Ovary (tissue), 9 donors: ENCODE measurements around the gene DSCAML1. TPM values are rescaled to one million over a fixed set of nuclear protein-coding genes. Genes with fewer than 3 reads are reported as not detected.

ENCODE experiments used
- DNase-seq, 5 donors: peaks; one replicate each; pipeline ENCODE4 v3.0.0-alpha.2; 2019 to 2020
- H3K27ac ChIP-seq, 2 donors: fragments of 200-600 bp; one replicate each; pipeline versions ENCODE4 v1.5.1 to v1.8.0; 2019 to 2022
- H3K27me3 ChIP-seq: fragments of 200-600 bp; one replicate; pipeline ENCODE4 v1.8.0; 2022
- H3K36me3 ChIP-seq: fragments of 200-600 bp; sonication (generic); one replicate; pipeline ENCODE4 v1.5.1; 2019
- H3K4me1 ChIP-seq: one replicate; pipeline ENCODE4 v1.8.1; 2013; ENCODE audit warnings: mild to moderate bottlenecking, moderate library complexity; ENCODE audit not compliant: insufficient read depth
- H3K4me3 ChIP-seq: fragments of 200-600 bp; sonication (generic); one replicate; pipeline ENCODE4 v1.5.1; 2017
- H3K9me3 ChIP-seq, 2 donors: fragments of 200-600 bp in 1 of 2; sonication (generic) in 1 of 2; one replicate each; pipeline versions ENCODE4 v1.5.1 to v1.8.1; 2013 to 2019; ENCODE audit warnings: mild to moderate bottlenecking in 1 of 2, moderate library complexity in 1 of 2
- CTCF ChIP-seq, 3 donors: fragments of 450-650 bp in 2 of 3; fragments of 200-600 bp in 1 of 3; IDR thresholded peaks; one replicate each; pipeline versions ENCODE4 v1.5.1 to v1.8.0; 2016 to 2022; ENCODE audit warnings: antibody characterized with exemption in 3 of 3, mild to moderate bottlenecking in 1 of 3
- EP300 ChIP-seq: sonication (generic); formaldehyde crosslinking; IDR thresholded peaks from one replicate; pipeline ENCODE4 v1.6.1; 2017; ENCODE audit warnings: antibody characterized with exemption
- POLR2A ChIP-seq: fragments of 450-650 bp; IDR thresholded peaks from one replicate; pipeline ENCODE4 v1.6.1; 2017; ENCODE audit warnings: antibody characterized with exemption, mild to moderate bottlenecking, moderate library complexity
- WGBS, 3 donors: extraction: QIAGEN DNeasy Blood & Tissue Kit in 1 of 3; methylation state at CpG; one replicate each; pipeline versions ENCODE4 v1.1.5 to v1.1.7; 2013 to 2017; 5-methylcytosine and 5-hydroxymethylcytosine counted together
- intact Hi-C, 4 donors: fragments of 100-400 bp; cut with DNase I; formaldehyde crosslinking; loops; one replicate each; pipeline versions ENCODE4 v1.11.0 to v1.15.1; 2022 to 2023
- polyA plus RNA-seq, 2 donors: library from polyadenylated mRNA; stranded (reverse); fragments of 200-250 nt in 1 of 2; fragments of 350-450 nt in 1 of 2; fragmentation: Illumina TruSeq in 1 of 2; extraction: RNeasy Lipid Tissue Mini Kit (QIAGEN cat#74804) in 1 of 2; gene quantifications; one replicate each; pipeline ENCODE4 v1.2.3, GENCODE V29; 2013 to 2014
- total RNA-seq, 7 donors: library from RNA; depleted of rRNA in 2 of 7; stranded (reverse); fragments of >200 nt in 2 of 7; fragmentation: NEBNext Ultra II Directional in 3 of 7; extraction: Animal tissue kit (Norgen Biotek cat#: 25700) in 3 of 7; gene quantifications; one replicate each; pipeline versions ENCODE4 v1.1.0 to v1.2.4, GENCODE V29; 2016 to 2023
- donor health status: DM: no; HTN: no; CAD: no; lungs with moderate emphysema.
- donor health status: DM: no; HTN: no; CAD: no.
- donor health status: Bipolar disorder and iron deficiency.
- donor health status: DM: yes; HTN: yes; CAD: no.
- donor health status: DM: no; HTN: no; CAD: no.
- donor health status: DM: yes; HTN: yes; CAD: no.

The DSCAML1 gene
- total and polyA plus RNA-seq, 9 donors, result 0.77 to 16.5 (median 10.6) TPM

- WGBS, 3 donors, result 4 to 8% (median 7%) methylated on average over 41 to 53 of the region's 53 CpGs
- Histone ChIP-seq H3K9me3 (no peaks in the 10 kb centered on the region), H3K4me3 (no peak overlapping the region), H3K36me3 (no peaks in the 10 kb centered on the region), H3K27ac (no peak overlapping the region), H3K27me3 (no peaks in the 10 kb centered on the region), H3K4me1 (peaks cover 7% of the 10 kb centered on the region)
- no peak for TF ChIP-seq POLR2A
- no peak for TF ChIP-seq EP300
- TF ChIP-seq CTCF (IDR thresholded peaks at IDR 0.05), result no peak
- no peak for DNase-seq
- intact Hi-C loops, result loop anchor here in 1 of 4 donors (5.0 kb wide), 1 partner anchor 261 kb away; no protein-coding TSS in a partner anchor
These were observed 1.2 kb downstream of the DSCAML1 start for GRCh38 chr11:117795638-117796455.

- Histone ChIP-seq H3K27ac (no peak overlapping the region), H3K4me1 (peaks cover 7% of the 10 kb centered on the region), H3K36me3 (no peaks in the 10 kb centered on the region), H3K27me3 (no peaks in the 10 kb centered on the region), H3K9me3 (no peaks in the 10 kb centered on the region), H3K4me3 (no peak overlapping the region)
- intact Hi-C loops, result loop anchor here in 1 of 4 donors (5.0 kb wide), 1 partner anchor 262 kb away; no protein-coding TSS in a partner anchor
- DNase-seq, result no peak
- WGBS, 3 donors, result 44 to 58% (median 57%) methylated on average over 29 of the region's 29 CpGs
- TF ChIP-seq EP300, result no peak
- TF ChIP-seq POLR2A, result no peak
- TF ChIP-seq CTCF (IDR thresholded peaks at IDR 0.05), result no peak
These were observed 2.0 kb downstream of the DSCAML1 start for GRCh38 chr11:117794772-117795629.

GRCh38 chr11:117794135-117794534 is 2.9 kb downstream of the DSCAML1 start:
- Histone ChIP-seq H3K4me1 (peaks cover 7% of the 10 kb centered on the region), H3K4me3 (no peak overlapping the region), H3K27ac (no peak overlapping the region), H3K36me3 (no peaks in the 10 kb centered on the region), H3K9me3 (no peaks in the 10 kb centered on the region), H3K27me3 (no peaks in the 10 kb centered on the region)
- no peak for TF ChIP-seq EP300
- no peak for TF ChIP-seq CTCF (IDR thresholded peaks at IDR 0.05)
- TF ChIP-seq POLR2A, result no peak
- intact Hi-C loops, result no loop called here
- no peak for DNase-seq
- 89 to 94% (median 90%) methylated on average over 10 of the region's 10 CpGs for WGBS, 3 donors

- no peak overlapping the region for H3K27ac ChIP-seq
- no peaks in the 10 kb centered on the region for H3K9me3 ChIP-seq
- intact Hi-C loops, result no loop called here
- TF ChIP-seq EP300, result no peak
- no peak for TF ChIP-seq POLR2A
- TF ChIP-seq CTCF (IDR thresholded peaks at IDR 0.05), result no peak
- no peaks in the 10 kb centered on the region for H3K36me3 ChIP-seq
- WGBS, 3 donors, result 93% methylated on average over 9 of the region's 9 CpGs
- no peak overlapping the region for H3K4me3 ChIP-seq
- H3K27me3 ChIP-seq, result no peaks in the 10 kb centered on the region
- DNase-seq, result no peak
- peaks cover 7% of the 10 kb centered on the region for H3K4me1 ChIP-seq
These were observed 3.4 kb downstream of the DSCAML1 start for GRCh38 chr11:117793583-117793982.
